ENCODE measurements around the gene EXOC2. TPM values are rescaled to one million over a fixed set of nuclear protein-coding genes. Genes with fewer than 3 reads are reported as not detected.

Gene EXOC2
- total RNA-seq, 1 experiment from 2014 or later = 45.7 TPM

DNA sequence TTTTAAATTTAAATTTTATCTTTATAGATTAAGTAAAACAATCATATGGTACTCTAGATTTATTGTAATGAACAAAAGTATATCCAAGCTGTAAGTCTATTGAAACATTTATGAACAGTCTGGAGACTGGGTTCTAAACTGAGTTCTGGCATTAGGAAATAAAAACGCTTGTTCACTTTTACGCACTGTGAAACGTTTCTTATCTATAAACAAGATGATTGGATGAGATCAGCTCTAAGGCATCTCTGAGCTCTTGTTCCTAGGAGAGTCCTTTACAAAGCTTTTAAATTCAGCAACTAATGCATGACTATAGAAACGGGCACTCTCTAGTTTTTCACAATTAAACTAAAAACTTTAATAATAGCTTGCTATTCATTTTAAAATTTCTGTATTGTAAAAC lies 42.8 kb downstream of the EXOC2 start:
- POLR2A ChIA-PET = no interaction called here

More for the DNA sequence above, 42.8 kb downstream of the EXOC2 start:
- ATAC-seq (peak; percentile 65), DNase-seq (ENCODE audit: low spot score) (no peak)
- H3K36me3 Mint-ChIP-seq = peaks cover 10% of the 10 kb centered on the region
- CTCF ChIA-PET = interaction anchor here (0.6 to 2.1 kb wide), 3 partner anchors 10 to 57 kb away, joined by 3 to 5 read pairs (median 3); no protein-coding TSS in a partner anchor
- peaks cover 41% of the 10 kb centered on the region for H3K4me1 Mint-ChIP-seq
- H3K27ac Mint-ChIP-seq = no peak overlapping the region
- TF ChIP-seq ARID4B (CRISPR knock-in tag; IDR thresholded peaks at IDR 0.05; ENCODE audit: borderline replicate concordance) (no peak), AR (CRISPR knock-in tag; IDR thresholded peaks at IDR 0.05) (no peak), GRHL2 (CRISPR knock-in tag; IDR thresholded peaks at IDR 0.05; ENCODE audit: insufficient replicate concordance, severe bottlenecking) (no peak), NR2C2 (CRISPR knock-in tag; IDR thresholded peaks at IDR 0.05) (no peak), FOXJ3 (CRISPR knock-in tag; IDR thresholded peaks at IDR 0.05; ENCODE audit: borderline replicate concordance) (no peak), FOXK1 (CRISPR knock-in tag; IDR thresholded peaks at IDR 0.05) (no peak), SMAD3 (CRISPR knock-in tag; IDR thresholded peaks at IDR 0.05; ENCODE audit: borderline replicate concordance) (no peak), ZNF425 (CRISPR knock-in tag; conservative IDR thresholded peaks at IDR 0.05) (no peak), SMAD4 (CRISPR knock-in tag; IDR thresholded peaks at IDR 0.05) (no peak), ZNF396 (CRISPR knock-in tag; IDR thresholded peaks at IDR 0.05; ENCODE audit: borderline replicate concordance) (no peak), CREM (CRISPR knock-in tag; IDR thresholded peaks at IDR 0.05) (no peak), ESRRA (CRISPR knock-in tag; IDR thresholded peaks at IDR 0.05; ENCODE audit: borderline replicate concordance) (no peak), NFATC4 (CRISPR knock-in tag; IDR thresholded peaks at IDR 0.05) (no peak), ZSCAN18 (CRISPR knock-in tag; IDR thresholded peaks at IDR 0.05) (no peak), ZNF317 (CRISPR knock-in tag; IDR thresholded peaks at IDR 0.05; ENCODE audit: borderline replicate concordance, low read depth) (no peak)
- TF ChIP-seq, protein P1, sequence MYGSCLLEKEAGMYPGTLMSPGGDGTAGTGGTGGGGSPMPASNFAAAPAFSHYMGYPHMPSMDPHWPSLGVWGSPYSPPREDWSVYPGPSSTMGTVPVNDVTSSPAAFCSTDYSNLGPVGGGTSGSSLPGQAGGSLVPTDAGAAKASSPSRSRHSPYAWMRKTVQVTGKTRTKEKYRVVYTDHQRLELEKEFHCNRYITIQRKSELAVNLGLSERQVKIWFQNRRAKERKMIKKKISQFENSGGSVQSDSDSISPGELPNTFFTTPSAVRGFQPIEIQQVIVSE (CRISPR knock-in tag; IDR thresholded peaks at IDR 0.05; ENCODE audit: borderline replicate concordance) = no peak
- no peak overlapping the region for H3K4me3 Mint-ChIP-seq
- H3K9me3 Mint-ChIP-seq = peaks cover 5% of the 10 kb centered on the region
- no peaks in the 10 kb centered on the region for H3K27me3 Mint-ChIP-seq (ENCODE audit: low read depth)

All from WTC11 (cell line).